Measurements from ENCODE around the gene ADISSP.
A peak's percentile ranks its signal among the peaks of the same experiment; 100 is the strongest.

Gene ADISSP

GRCh38 chr20:3767427-3768341 lies at the start of gene ADISSP:
ADISSP (minus strand) TSS chr20:3767753; CDS start chr20:3760100, 7,653 bp downstream.
- peak; percentile 94 for DNase-seq

GRCh38 chr20:3815703-3816315 lies 48.3 kb upstream of the ADISSP start:
- no peak for DNase-seq

GRCh38 chr20:3814928-3815495 lies 47.5 kb upstream of the ADISSP start:
- no peak for DNase-seq

- DNase-seq = no peak
Measured at GRCh38 chr20:3813848-3814581, 46.5 kb upstream of the ADISSP start.

- no peak for DNase-seq
Measured at GRCh38 chr20:3812975-3813847, 45.7 kb upstream of the ADISSP start.

- DNase-seq = peak; percentile 48
Measured at GRCh38 chr20:3812259-3812681, 44.7 kb upstream of the ADISSP start.

- DNase-seq = peak; percentile 97
Measured at GRCh38 chr20:3811467-3812258, 44.1 kb upstream of the ADISSP start.

- DNase-seq = no peak
Measured at GRCh38 chr20:3808544-3808943, 41.0 kb upstream of the ADISSP start.

GRCh38 chr20:3804781-3805180 lies 37.2 kb upstream of the ADISSP start:
- no peak for DNase-seq

GRCh38 chr20:3804254-3804751 lies 36.8 kb upstream of the ADISSP start:
- DNase-seq = no peak

GRCh38 chr20:3803854-3804253 lies 36.3 kb upstream of the ADISSP start:
- no peak for DNase-seq

- no peak for DNase-seq
Measured at GRCh38 chr20:3803289-3803688, 35.7 kb upstream of the ADISSP start.

GRCh38 chr20:3802524-3803239 lies 35.1 kb upstream of the ADISSP start:
- no peak for DNase-seq

- no peak for DNase-seq
Measured at GRCh38 chr20:3801846-3802245, 34.3 kb upstream of the ADISSP start.

- DNase-seq = no peak
Measured at GRCh38 chr20:3801299-3801698, 33.7 kb upstream of the ADISSP start.

GRCh38 chr20:3800878-3801260 lies 33.3 kb upstream of the ADISSP start:
- DNase-seq = no peak

GRCh38 chr20:3800256-3800877 lies 32.8 kb upstream of the ADISSP start:
- DNase-seq = no peak

- DNase-seq = no peak
Measured at GRCh38 chr20:3798908-3799248, 31.3 kb upstream of the ADISSP start.

GRCh38 chr20:3798373-3798768 lies 30.8 kb upstream of the ADISSP start:
- DNase-seq = no peak

Data from kidney glomerular epithelial cell (primary cell).